ENCODE measurements around the gene STX2.

- no peak for TF ChIP-seq POLR2A (IDR thresholded peaks at IDR 0.05; ENCODE audit: low read depth, low read length)
- TF ChIP-seq POLR2AphosphoS5 (IDR thresholded peaks at IDR 0.05; ENCODE audit: low read depth, low read length), result no peak
These were observed 38.7 kb downstream of the STX2 start for GRCh38 chr12:130800312-130800711.
